ENCODE results near the gene TEX22. TPM values are rescaled to one million over a fixed set of nuclear protein-coding genes. Genes with fewer than 3 reads are reported as not detected.

Gene TEX22
- total RNA-seq, 5 donors from 2014 or later (not counting 1 experiment from before 2014, with no cell fraction given), result 0.93 to 9.0 (median 6.0) TPM

DNA sequence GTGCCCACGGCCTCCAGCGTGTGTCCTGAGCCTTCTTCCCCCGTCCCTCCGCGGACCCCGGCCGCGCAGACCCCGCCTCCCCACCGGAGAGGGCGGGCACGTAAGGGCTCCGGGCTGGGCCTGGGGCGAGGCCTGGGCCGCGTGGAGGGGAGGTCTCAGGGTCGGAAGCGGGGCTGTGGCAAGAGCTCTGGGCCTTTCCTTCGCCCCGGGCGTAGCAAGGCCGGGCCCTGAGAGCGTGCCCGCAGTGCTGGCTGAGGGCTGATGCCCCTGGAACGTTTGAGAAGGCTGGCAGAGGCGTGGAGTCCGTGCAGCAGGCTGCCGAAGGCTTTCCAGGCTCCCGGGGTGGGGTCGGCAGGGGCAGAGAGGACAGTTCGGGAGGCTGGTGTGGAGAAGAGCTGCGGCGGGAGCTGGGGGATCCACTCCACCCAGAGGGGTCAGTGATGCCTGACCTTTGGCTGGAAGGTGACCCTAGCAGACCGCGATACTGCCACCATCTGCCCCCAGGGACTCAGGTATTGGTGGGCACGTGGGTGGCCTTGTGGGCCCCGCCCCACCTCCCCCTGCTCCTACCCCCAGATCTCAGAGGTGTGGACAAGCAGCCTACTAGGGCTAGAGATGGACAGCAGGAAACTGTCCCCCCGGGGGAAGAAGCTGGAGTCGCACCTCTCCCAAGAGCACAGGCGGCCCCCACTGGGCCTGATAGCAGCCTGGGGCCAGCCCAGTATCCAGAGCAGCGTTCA lies 558 bp downstream of the TEX22 start:
- ATAC-seq (replicated peaks in 1 of 4) (peak; percentile 35 to 54 (median 42)), DNase-seq (peak in 7 of 35 experiments; percentile 8 to 35 (median 19))
- Histone ChIP-seq H3K4me1 (ENCODE audit: control insufficient read depth in 1 of 2, extremely low read depth in 1 of 2, insufficient read depth in 2 of 2, low read length in 2 of 2) (peaks cover 13 to 25% of the 10 kb centered on the region in 2 experiments), H3K4me3 (ENCODE audit: control insufficient read depth in 1 of 2, extremely low read depth in 1 of 2, low read length in 1 of 2) (peak overlapping the region; percentile 71 to 74), H3K36me3 (ENCODE audit: control insufficient read depth in 2 of 2, extremely low read depth in 1 of 2, insufficient read depth in 1 of 2, low read length in 1 of 2) (peaks cover 0 to 10% of the 10 kb centered on the region in 2 donors), H3K27ac (ENCODE audit: low read length) (peak overlapping the region; percentile 60), H3K9me3 (no peaks in the 10 kb centered on the region), H3K27me3 (replicated peaks in 1 of 2; ENCODE audit: control insufficient read depth in 2 of 2, extremely low read depth in 1 of 2, insufficient read depth in 2 of 2, low read length in 1 of 2) (no peaks in the 10 kb centered on the region)
- Mint-ChIP-seq H3K9me3 (peaks cover 2 to 14% (median 11%) of the 10 kb centered on the region in 3 donors), H3K27me3 (no peaks in the 10 kb centered on the region), H3K4me3 (peak overlapping the region; percentile 74 to 81 (median 80)), H3K4me1 (peaks cover 19 to 27% (median 23%) of the 10 kb centered on the region in 3 donors), H3K36me3 (peaks cover 15% of the 10 kb centered on the region), H3K27ac (peak overlapping the region; percentile 74 to 82)
- 18% methylated on average over 38 of the region's 41 CpGs for WGBS (ENCODE audit: insufficient coverage)
- POLR2A ChIA-PET, result interaction anchor here in 1 of 2 donors (1.0 kb wide), 1 partner anchor 93 kb away, joined by 11 read pairs; no protein-coding TSS in a partner anchor
- CTCF ChIA-PET, result no interaction called here

GRCh38 chr14:105399466-105399775 lies 1.1 kb downstream of the TEX22 start:
- H3K4me3 Mint-ChIP-seq, result peak overlapping the region; percentile 74 to 81 (median 80)
- H3K4me1 Mint-ChIP-seq, result peaks cover 25 to 32% (median 29%) of the 10 kb centered on the region in 3 donors
- no peaks in the 10 kb centered on the region for H3K27me3 ChIP-seq (replicated peaks in 1 of 2; ENCODE audit: control insufficient read depth in 2 of 2, extremely low read depth in 1 of 2, insufficient read depth in 2 of 2, low read length in 1 of 2)
- H3K27ac ChIP-seq (ENCODE audit: low read length), result no peak overlapping the region
- WGBS (ENCODE audit: insufficient coverage), result 89% methylated on average over 8 of the region's 8 CpGs
- no peaks in the 10 kb centered on the region for H3K9me3 ChIP-seq
- H3K36me3 Mint-ChIP-seq, result peaks cover 15% of the 10 kb centered on the region
- ATAC-seq (replicated peaks in 1 of 4), result no peak
- H3K4me3 ChIP-seq (ENCODE audit: control insufficient read depth in 1 of 2, extremely low read depth in 1 of 2, low read length in 1 of 2), result peak overlapping the region in 1 of 2 donors; percentile 71
- peaks cover 17 to 29% of the 10 kb centered on the region in 2 experiments for H3K4me1 ChIP-seq (ENCODE audit: control insufficient read depth in 1 of 2, extremely low read depth in 1 of 2, insufficient read depth in 2 of 2, low read length in 2 of 2)
- ChIA-PET POLR2A (no interaction called here), CTCF (no interaction called here)
- H3K9me3 Mint-ChIP-seq, result peaks cover 2 to 14% (median 11%) of the 10 kb centered on the region in 3 donors
- DNase-seq, result no peak
- peaks cover 0 to 10% of the 10 kb centered on the region in 2 donors for H3K36me3 ChIP-seq (ENCODE audit: control insufficient read depth in 2 of 2, extremely low read depth in 1 of 2, insufficient read depth in 1 of 2, low read length in 1 of 2)
- H3K27me3 Mint-ChIP-seq, result no peaks in the 10 kb centered on the region
- peak overlapping the region; percentile 27 to 82 for H3K27ac Mint-ChIP-seq

GRCh38 chr14:105400016-105400415 lies 1.7 kb downstream of the TEX22 start:
- H3K4me1 ChIP-seq (ENCODE audit: control insufficient read depth in 1 of 2, extremely low read depth in 1 of 2, insufficient read depth in 2 of 2, low read length in 2 of 2), result peaks cover 23 to 34% of the 10 kb centered on the region in 2 experiments
- ChIA-PET POLR2A (no interaction called here), CTCF (interaction anchor here in 1 of 2 donors (0.6 kb wide), 1 partner anchor 205 kb away, joined by 3 read pairs; no protein-coding TSS in a partner anchor)
- no peaks in the 10 kb centered on the region for H3K27me3 ChIP-seq (replicated peaks in 1 of 2; ENCODE audit: control insufficient read depth in 2 of 2, extremely low read depth in 1 of 2, insufficient read depth in 2 of 2, low read length in 1 of 2)
- no peaks in the 10 kb centered on the region for H3K27me3 Mint-ChIP-seq
- H3K27ac Mint-ChIP-seq, result no peak overlapping the region
- DNase-seq, result no peak
- no peak for ATAC-seq (replicated peaks in 1 of 4)
- no peak overlapping the region for H3K27ac ChIP-seq (ENCODE audit: low read length)
- WGBS (ENCODE audit: insufficient coverage), result 93% methylated on average over 7 of the region's 9 CpGs
- H3K36me3 ChIP-seq (ENCODE audit: control insufficient read depth in 2 of 2, extremely low read depth in 1 of 2, insufficient read depth in 1 of 2, low read length in 1 of 2), result peaks cover 0 to 10% of the 10 kb centered on the region in 2 donors
- peaks cover 15% of the 10 kb centered on the region for H3K36me3 Mint-ChIP-seq
- peaks cover 2 to 14% (median 11%) of the 10 kb centered on the region in 3 donors for H3K9me3 Mint-ChIP-seq
- H3K4me1 Mint-ChIP-seq, result peaks cover 31 to 38% (median 35%) of the 10 kb centered on the region in 3 donors
- H3K4me3 Mint-ChIP-seq, result peak overlapping the region; percentile 74 to 81 (median 80)
- H3K4me3 ChIP-seq (ENCODE audit: control insufficient read depth in 1 of 2, extremely low read depth in 1 of 2, low read length in 1 of 2), result no peak overlapping the region
- H3K9me3 ChIP-seq, result no peaks in the 10 kb centered on the region

DNA sequence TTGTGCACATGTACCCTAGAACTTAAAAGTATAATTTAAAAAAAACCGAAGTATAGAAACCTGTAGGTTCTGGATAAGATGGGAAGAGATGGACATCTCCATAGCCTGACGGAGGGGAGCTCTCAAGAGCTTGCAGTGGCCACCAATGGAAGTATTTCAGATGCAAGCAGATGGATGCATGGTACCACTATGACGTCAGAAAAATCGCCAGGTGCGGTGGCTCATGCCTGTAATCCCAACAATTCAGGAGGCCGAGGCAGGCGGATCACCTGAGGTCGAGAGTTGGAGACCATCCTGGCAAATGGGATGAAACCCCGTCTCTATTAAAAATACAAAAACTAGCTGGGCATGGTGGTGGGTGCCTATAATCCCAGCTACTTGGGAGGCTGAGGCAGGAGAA lies 3.4 kb downstream of the TEX22 start:
- Histone ChIP-seq H3K4me3 (ENCODE audit: control insufficient read depth in 1 of 2, extremely low read depth in 1 of 2, low read length in 1 of 2) (no peak overlapping the region), H3K9me3 (no peaks in the 10 kb centered on the region), H3K36me3 (ENCODE audit: control insufficient read depth in 2 of 2, extremely low read depth in 1 of 2, insufficient read depth in 1 of 2, low read length in 1 of 2) (peaks cover 0 to 10% of the 10 kb centered on the region in 2 donors), H3K27me3 (replicated peaks in 1 of 2; ENCODE audit: control insufficient read depth in 2 of 2, extremely low read depth in 1 of 2, insufficient read depth in 2 of 2, low read length in 1 of 2) (no peaks in the 10 kb centered on the region), H3K4me1 (ENCODE audit: control insufficient read depth in 1 of 2, extremely low read depth in 1 of 2, insufficient read depth in 2 of 2, low read length in 2 of 2) (peaks cover 23 to 34% of the 10 kb centered on the region in 2 experiments), H3K27ac (ENCODE audit: low read length) (no peak overlapping the region)
- H3K9me3 Mint-ChIP-seq, result peaks cover 2 to 19% (median 11%) of the 10 kb centered on the region in 3 donors
- H3K27ac Mint-ChIP-seq, result no peak overlapping the region
- ChIA-PET POLR2A (no interaction called here), CTCF (no interaction called here)
- peaks cover 33 to 41% (median 38%) of the 10 kb centered on the region in 3 donors for H3K4me1 Mint-ChIP-seq
- ATAC-seq (replicated peaks in 1 of 4), result no peak
- peaks cover 15% of the 10 kb centered on the region for H3K36me3 Mint-ChIP-seq
- H3K4me3 Mint-ChIP-seq, result no peak overlapping the region
- no peaks in the 10 kb centered on the region for H3K27me3 Mint-ChIP-seq
- 100% methylated on average over 5 of the region's 9 CpGs for WGBS (ENCODE audit: insufficient coverage)
- DNase-seq, result no peak

DNA sequence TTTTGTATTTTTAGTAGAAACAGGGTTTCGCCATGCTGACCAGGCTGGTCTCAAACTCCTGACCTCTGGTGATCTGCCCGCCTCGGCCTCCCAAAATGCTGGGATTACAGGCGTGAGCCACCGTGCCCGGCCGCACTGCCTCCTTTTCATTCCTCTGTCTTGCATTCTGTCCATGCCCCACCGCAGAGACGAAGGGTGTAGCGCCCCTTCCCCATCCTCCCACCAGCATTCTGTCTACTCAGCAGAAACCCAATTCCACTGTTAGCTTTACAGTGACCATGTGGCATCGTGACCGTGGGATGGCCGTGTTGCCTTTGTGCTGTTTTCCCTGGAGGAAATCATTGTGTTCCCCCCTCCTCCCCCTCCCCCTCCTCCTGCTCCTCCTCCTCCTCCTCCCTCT lies 10.3 kb downstream of the TEX22 start:
- H3K4me3 Mint-ChIP-seq, result no peak overlapping the region
- H3K36me3 Mint-ChIP-seq, result no peaks in the 10 kb centered on the region
- peaks cover 19 to 24% of the 10 kb centered on the region in 2 experiments for H3K4me1 ChIP-seq (ENCODE audit: control insufficient read depth in 1 of 2, extremely low read depth in 1 of 2, insufficient read depth in 2 of 2, low read length in 2 of 2)
- ATAC-seq (replicated peaks in 1 of 4) (no peak), DNase-seq (no peak)
- H3K27me3 Mint-ChIP-seq, result peaks cover 5 to 22% of the 10 kb centered on the region in 2 donors
- WGBS (ENCODE audit: insufficient coverage), result 93% methylated on average over 13 of the region's 13 CpGs
- no peak overlapping the region for H3K27ac Mint-ChIP-seq
- no peak overlapping the region for H3K27ac ChIP-seq (ENCODE audit: low read length)
- ChIA-PET POLR2A (no interaction called here), CTCF (interaction anchor here in 1 of 2 donors (0.7 kb wide), 1 partner anchor 124 kb away, joined by 4 read pairs; no protein-coding TSS in a partner anchor)
- no peaks in the 10 kb centered on the region for H3K36me3 ChIP-seq (ENCODE audit: control insufficient read depth in 2 of 2, extremely low read depth in 1 of 2, insufficient read depth in 1 of 2, low read length in 1 of 2)
- H3K27me3 ChIP-seq (replicated peaks in 1 of 2; ENCODE audit: control insufficient read depth in 2 of 2, extremely low read depth in 1 of 2, insufficient read depth in 2 of 2, low read length in 1 of 2), result peaks cover 0 to 36% of the 10 kb centered on the region in 2 experiments
- peaks cover 0 to 5% (median 0%) of the 10 kb centered on the region in 3 donors for H3K9me3 Mint-ChIP-seq
- peaks cover 14 to 21% (median 19%) of the 10 kb centered on the region in 3 donors for H3K4me1 Mint-ChIP-seq
- no peaks in the 10 kb centered on the region for H3K9me3 ChIP-seq
- H3K4me3 ChIP-seq (ENCODE audit: control insufficient read depth in 1 of 2, extremely low read depth in 1 of 2, low read length in 1 of 2), result no peak overlapping the region

DNA sequence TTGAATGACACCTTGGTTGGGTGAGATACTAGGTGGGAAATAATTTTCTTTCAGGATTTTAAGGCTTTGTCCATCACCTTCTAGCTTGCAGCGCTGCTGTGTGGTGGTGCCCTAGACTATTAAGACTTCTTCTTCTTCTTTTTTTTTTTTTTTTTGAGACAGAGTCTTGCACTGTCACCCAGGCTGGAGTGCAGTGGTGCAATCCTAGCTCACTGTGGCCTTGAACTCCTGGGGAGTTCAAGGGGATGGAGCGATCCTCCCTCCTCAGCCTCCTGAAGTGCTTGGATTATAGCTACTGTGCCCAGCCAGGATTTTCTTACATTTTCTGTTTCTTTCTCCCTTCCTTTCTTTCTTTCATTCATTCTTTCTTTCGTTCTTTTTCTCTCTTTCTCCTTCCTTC lies 11.0 kb downstream of the TEX22 start:
- no peak overlapping the region for H3K4me3 Mint-ChIP-seq
- no peak overlapping the region for H3K27ac ChIP-seq (ENCODE audit: low read length)
- H3K9me3 ChIP-seq, result no peaks in the 10 kb centered on the region
- peaks cover 0 to 43% of the 10 kb centered on the region in 2 experiments for H3K27me3 ChIP-seq (replicated peaks in 1 of 2; ENCODE audit: control insufficient read depth in 2 of 2, extremely low read depth in 1 of 2, insufficient read depth in 2 of 2, low read length in 1 of 2)
- peaks cover 0 to 5% (median 0%) of the 10 kb centered on the region in 3 donors for H3K9me3 Mint-ChIP-seq
- ChIA-PET POLR2A (interaction anchor here in 1 of 2 donors (0.7 kb wide), 1 partner anchor 30 kb away, joined by 6 read pairs; no protein-coding TSS in a partner anchor), CTCF (interaction anchor here in 1 of 2 donors (0.7 kb wide), 1 partner anchor 123 kb away, joined by 4 read pairs; no protein-coding TSS in a partner anchor)
- no peak for ATAC-seq (replicated peaks in 1 of 4)
- H3K36me3 ChIP-seq (ENCODE audit: control insufficient read depth in 2 of 2, extremely low read depth in 1 of 2, insufficient read depth in 1 of 2, low read length in 1 of 2), result no peaks in the 10 kb centered on the region
- no peak overlapping the region for H3K4me3 ChIP-seq (ENCODE audit: control insufficient read depth in 1 of 2, extremely low read depth in 1 of 2, low read length in 1 of 2)
- H3K27ac Mint-ChIP-seq, result no peak overlapping the region
- peaks cover 12 to 23% of the 10 kb centered on the region in 2 experiments for H3K4me1 ChIP-seq (ENCODE audit: control insufficient read depth in 1 of 2, extremely low read depth in 1 of 2, insufficient read depth in 2 of 2, low read length in 2 of 2)
- 93% methylated on average over 3 of the region's 3 CpGs for whole genome bisulfite sequencing (ENCODE audit: insufficient coverage)
- no peaks in the 10 kb centered on the region for H3K36me3 Mint-ChIP-seq
- H3K4me1 Mint-ChIP-seq, result peaks cover 9 to 15% (median 14%) of the 10 kb centered on the region in 3 donors
- peaks cover 5 to 23% of the 10 kb centered on the region in 2 donors for H3K27me3 Mint-ChIP-seq
- DNase-seq, result no peak
